GM18502 (cell line): ENCODE measurements around the gene ABCG4.

Source experiments
- ATAC-seq: cut with Tn5 transposase; IDR thresholded peaks from one replicate; pipeline ENCODE4 v1.9.1; 2021; ENCODE audit warnings: mild to moderate bottlenecking; ENCODE audit not compliant: unreplicated experiment, poor library complexity

The ABCG4 gene

GRCh38 chr11:119202554-119202953 lies 53.7 kb downstream of the ABCG4 start:
- ATAC-seq, result no peak

GRCh38 chr11:119204066-119204465 lies 55.2 kb downstream of the ABCG4 start:
- no peak for ATAC-seq

GRCh38 chr11:119205080-119205479 lies 56.2 kb downstream of the ABCG4 start:
- ATAC-seq, result no peak

GRCh38 chr11:119205574-119206510 lies 57.0 kb downstream of the ABCG4 start, which contains the start of gene CBL:
Gene CBL, plus strand, starts transcription at chr11:119206339. Its CDS starts 79 bp downstream, at chr11:119206418.
- peak; percentile 83 for ATAC-seq

- peak; percentile 23 for ATAC-seq
Observed at GRCh38 chr11:119206511-119207414, 57.9 kb downstream of the ABCG4 start.

- no peak for ATAC-seq
Observed at GRCh38 chr11:119207415-119207960, 58.6 kb downstream of the ABCG4 start.

GRCh38 chr11:119209186-119209585 lies 60.3 kb downstream of the ABCG4 start:
- ATAC-seq, result no peak

- no peak for ATAC-seq
Observed at GRCh38 chr11:119210050-119210449, 61.2 kb downstream of the ABCG4 start.
